Activated CD4-positive, alpha-beta T cell treated with anti-CD3 and anti-CD28 coated beads for 36 hours (primary cell): ENCODE data around the gene FBN3. TPM values are rescaled to one million over a fixed set of nuclear protein-coding genes. Genes with fewer than 3 reads are reported as not detected.

Source experiments
- ATAC-seq: fragments of 200-7000 bp; cut with Tn5 transposase; one replicate; pipeline ENCODE4 v1.10.0; 2021; ENCODE audit warnings: mild to moderate bottlenecking, moderate library complexity
- CTCF ChIA-PET: fragments of 350-600 bp; sonication (Branson Sonifier 250); formaldehyde crosslinking; loops from one replicate; lab custom pipeline; 2021; ENCODE audit warnings: antibody characterized with exemption; lab: Charles Lee
- POLR2A ChIA-PET: fragments of 350-600 bp; sonication (Branson Sonifier 250); formaldehyde crosslinking; loops from one replicate; lab custom pipeline; 2021; ENCODE audit warnings: antibody characterized with exemption, inconsistent platforms; lab: Charles Lee
- DNase-seq: peaks from one replicate; pipeline ENCODE4 v3.0.0-alpha.2; 2020
- H3K27ac Mint-ChIP-seq: one replicate; pipeline ENCODE4 v1.8.0; 2021; ENCODE audit warnings: mixed read lengths
- H3K27me3 Mint-ChIP-seq: one replicate; pipeline ENCODE4 v1.8.0; 2021; ENCODE audit warnings: mixed read lengths
- H3K36me3 Mint-ChIP-seq: one replicate; pipeline ENCODE4 v1.8.0; 2021; ENCODE audit warnings: low read depth, mixed read lengths
- H3K4me1 Mint-ChIP-seq: one replicate; pipeline ENCODE4 v1.8.0; 2021; ENCODE audit warnings: mixed read lengths
- H3K4me3 Mint-ChIP-seq: one replicate; pipeline ENCODE4 v1.8.0; 2021; ENCODE audit warnings: mild to moderate bottlenecking, moderate library complexity, mixed read lengths
- H3K9me3 Mint-ChIP-seq: one replicate; pipeline ENCODE4 v1.8.0; 2021; ENCODE audit warnings: low read depth, mixed read lengths
- intact Hi-C, 2 experiments: fragments of 100-400 bp; cut with DNase I in 1 of 2; cut with micrococcal nuclease in 1 of 2; formaldehyde crosslinking; loops; one replicate each; pipeline versions ENCODE4 v1.14.2 to v1.15.1; 2022 to 2024; cut with DNase I, micrococcal nuclease
- total RNA-seq, 2 experiments: library from RNA; stranded (reverse); gene quantifications; one replicate each; pipeline ENCODE4 v1.2.3, GENCODE V29; 2021

Gene FBN3
- total RNA-seq, 2 experiments from 2014 or later, result not detected

DNA sequence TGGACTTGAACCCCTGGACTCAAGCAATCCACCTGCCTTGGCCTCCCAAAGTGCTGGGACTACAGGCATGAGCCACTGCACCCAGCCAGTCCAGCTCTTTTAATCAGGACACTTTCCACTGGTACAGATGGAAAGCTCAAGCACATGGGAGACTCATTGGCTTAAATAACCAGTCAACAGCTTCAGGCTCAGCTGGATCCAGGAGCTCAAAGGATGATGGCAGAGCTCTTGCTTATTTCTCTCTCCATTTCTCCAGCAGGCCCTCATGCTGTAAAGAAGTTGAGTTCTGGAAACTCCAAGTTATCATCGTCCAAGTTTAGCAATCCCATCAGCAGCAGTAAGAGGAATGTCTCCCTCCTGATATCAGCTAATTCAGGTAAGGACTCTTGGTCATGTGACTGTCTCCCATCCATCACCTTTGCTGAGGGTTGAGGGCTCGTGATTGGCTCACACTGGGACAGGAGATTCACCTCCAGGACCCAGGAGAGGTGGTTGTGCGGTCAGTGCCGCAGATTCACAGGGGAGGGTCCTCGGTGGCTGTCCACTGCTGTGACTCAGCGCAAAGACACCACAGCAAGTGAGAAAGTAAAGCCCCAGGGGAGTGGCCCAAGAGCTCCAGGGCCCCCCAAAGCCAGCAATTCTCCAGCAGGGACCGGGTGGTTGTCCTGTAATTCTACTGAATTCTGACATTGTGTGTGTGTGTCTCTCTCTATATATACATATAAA lies 91.7 kb downstream of the FBN3 start:
- intact Hi-C loops, result no loop called here
- ChIA-PET CTCF (interaction anchor here (0.6 to 2.1 kb wide), 2 partner anchors 114 to 1947 kb away, joined by 4 to 7 read pairs; no protein-coding TSS in a partner anchor), POLR2A (no interaction called here)
- H3K9me3 Mint-ChIP-seq, result no peaks in the 10 kb centered on the region
- H3K36me3 Mint-ChIP-seq, result no peaks in the 10 kb centered on the region
- DNase-seq (no peak), ATAC-seq (no peak)
- H3K4me1 Mint-ChIP-seq, result no peaks in the 10 kb centered on the region
- no peaks in the 10 kb centered on the region for H3K27me3 Mint-ChIP-seq
- H3K27ac Mint-ChIP-seq, result no peak overlapping the region
- H3K4me3 Mint-ChIP-seq, result no peak overlapping the region

DNA sequence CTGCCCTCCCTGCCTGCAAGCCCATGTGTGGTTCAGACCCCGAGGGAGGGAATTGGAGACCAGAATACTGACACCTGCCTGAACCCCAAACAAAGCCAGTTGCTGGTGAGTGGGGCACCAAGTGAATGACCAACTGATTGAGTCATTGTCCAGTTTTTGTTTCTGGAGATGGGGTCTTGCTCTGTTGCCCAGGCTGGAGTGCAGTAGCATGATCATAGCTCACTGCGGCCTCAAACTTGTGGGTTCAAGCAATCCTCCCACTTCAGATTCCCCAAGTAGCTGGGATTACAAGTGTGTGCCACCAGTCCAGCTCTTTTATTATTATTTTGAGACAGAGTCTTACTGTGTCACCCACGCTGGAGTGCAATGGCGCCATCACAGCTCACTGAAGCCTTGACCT lies 92.9 kb downstream of the FBN3 start:
- no peak overlapping the region for H3K4me3 Mint-ChIP-seq
- no peaks in the 10 kb centered on the region for H3K27me3 Mint-ChIP-seq
- ATAC-seq, result no peak

DNA sequence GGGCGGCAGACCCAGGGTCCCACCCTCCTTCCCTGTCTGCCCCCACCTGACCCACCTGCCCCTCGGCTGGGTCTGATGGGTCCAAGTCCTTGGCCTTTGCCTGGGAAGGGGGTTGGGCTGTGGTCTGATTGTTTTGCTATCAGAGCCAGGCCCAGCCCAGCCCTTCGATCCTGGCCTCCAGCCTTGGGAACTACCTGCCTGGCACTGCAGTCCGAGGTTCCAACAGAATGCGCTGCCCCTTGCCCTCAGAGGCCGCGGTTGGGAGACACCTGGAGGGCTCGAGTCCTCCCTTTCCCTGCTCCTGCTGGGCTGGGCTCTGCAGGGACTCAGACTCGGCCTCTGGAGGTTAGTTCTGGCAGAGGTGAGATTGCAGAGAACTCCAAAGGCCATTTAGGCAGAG lies 95.2 kb downstream of the FBN3 start:
- no peaks in the 10 kb centered on the region for H3K9me3 Mint-ChIP-seq
- ChIA-PET POLR2A (no interaction called here), CTCF (no interaction called here)
- H3K27me3 Mint-ChIP-seq, result no peaks in the 10 kb centered on the region
- DNase-seq, result no peak
- H3K4me3 Mint-ChIP-seq, result no peak overlapping the region
- peaks cover 11% of the 10 kb centered on the region for H3K4me1 Mint-ChIP-seq
- ATAC-seq, result no peak
- H3K27ac Mint-ChIP-seq, result no peak overlapping the region
- H3K36me3 Mint-ChIP-seq, result no peaks in the 10 kb centered on the region
- intact Hi-C loops, result no loop called here

More for the DNA sequence above, 92.9 kb downstream of the FBN3 start:
- intact Hi-C loops, result no loop called here
- DNase-seq, result no peak
- Mint-ChIP-seq H3K36me3 (no peaks in the 10 kb centered on the region), H3K9me3 (no peaks in the 10 kb centered on the region), H3K27ac (no peak overlapping the region), H3K4me1 (peaks cover 7% of the 10 kb centered on the region)
- ChIA-PET POLR2A (no interaction called here), CTCF (interaction anchor here (0.6 to 2.1 kb wide), 4 partner anchors 11 to 1971 kb away, joined by 3 to 7 read pairs (median 4); no protein-coding TSS in a partner anchor)

DNA sequence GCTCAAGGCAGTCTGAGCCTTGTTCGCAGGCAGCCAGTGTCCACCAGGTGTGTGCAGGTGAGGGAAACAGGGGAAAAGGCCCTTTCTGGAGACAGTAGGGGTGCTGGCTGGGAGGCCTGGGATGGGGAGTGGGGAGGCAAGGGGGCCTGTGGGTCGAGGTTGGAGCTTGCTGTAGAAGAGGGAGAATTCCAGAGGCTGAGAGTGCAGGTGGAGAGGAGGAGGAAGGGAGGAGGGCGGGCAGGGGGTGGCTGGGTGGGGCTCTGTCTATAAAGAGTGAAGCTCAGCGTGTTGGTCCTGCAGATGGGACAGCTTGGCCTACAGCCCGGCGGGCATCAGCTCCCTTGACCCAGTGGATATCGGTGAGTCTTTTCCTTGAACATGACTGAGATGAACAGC lies 96.9 kb downstream of the FBN3 start, which contains the start of gene CCL25:
Gene CCL25 (plus strand): TSS at position 297 of the 396 bp plus-strand sequence. CDS start 290 bp downstream, outside the sequence.
- H3K27me3 Mint-ChIP-seq, result peaks cover 3% of the 10 kb centered on the region
- DNase-seq (no peak), ATAC-seq (no peak)
- ChIA-PET CTCF (no interaction called here), POLR2A (interaction anchor here (0.5 kb wide), 1 partner anchor 239 kb away, joined by 4 read pairs; no protein-coding TSS in a partner anchor)
- H3K4me1 Mint-ChIP-seq, result peaks cover 11% of the 10 kb centered on the region
- intact Hi-C loops, result no loop called here
- no peaks in the 10 kb centered on the region for H3K36me3 Mint-ChIP-seq
- no peak within 1 kb of the TSS for H3K4me3 Mint-ChIP-seq
- no peaks in the 10 kb centered on the region for H3K9me3 Mint-ChIP-seq
- H3K27ac Mint-ChIP-seq, result no peak within 1 kb of the TSS

DNA sequence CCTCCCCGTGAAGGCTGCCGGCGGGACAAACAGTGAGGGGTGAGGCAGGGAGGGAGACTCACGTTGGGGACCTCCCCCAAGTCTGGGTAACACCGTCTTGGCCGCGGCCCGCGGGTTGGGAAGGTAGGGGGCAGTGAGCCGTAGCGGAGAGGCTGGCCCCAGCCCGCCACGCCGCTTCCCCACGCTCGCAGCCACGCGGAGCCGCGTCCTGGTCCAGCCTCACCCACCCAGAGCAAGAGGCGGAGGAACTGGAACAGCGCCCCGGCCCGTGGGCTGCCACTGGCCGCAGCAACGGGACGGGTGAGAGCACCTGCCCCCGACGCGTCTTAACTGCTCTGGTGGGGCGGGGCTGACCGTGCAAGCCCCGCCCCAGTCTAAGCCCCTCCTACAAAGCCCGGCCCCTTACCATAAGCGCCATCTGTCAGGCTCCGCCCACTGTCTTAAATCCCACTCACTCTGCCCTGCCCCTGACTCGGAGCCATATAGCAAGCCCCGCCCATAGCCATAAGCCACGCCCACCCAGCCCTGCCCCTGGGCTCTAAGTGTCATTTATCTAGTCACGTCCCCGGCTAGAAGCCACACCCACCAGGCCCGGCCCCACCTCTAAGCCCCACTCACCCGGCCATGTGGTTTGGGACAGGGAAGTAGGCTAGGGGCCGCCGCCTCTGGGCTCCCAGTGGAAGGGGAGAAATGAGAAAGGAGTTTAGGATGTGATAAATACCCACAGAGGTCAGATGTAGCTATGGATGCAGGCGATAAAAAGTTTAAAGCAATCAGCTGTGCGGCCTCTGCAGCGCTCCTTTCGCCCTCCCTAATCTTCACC lies 98.9 kb downstream of the FBN3 start:
- H3K4me1 Mint-ChIP-seq, result peaks cover 11% of the 10 kb centered on the region
- POLR2A ChIA-PET, result no interaction called here
- H3K36me3 Mint-ChIP-seq, result no peaks in the 10 kb centered on the region
- no peak overlapping the region for H3K27ac Mint-ChIP-seq
- peaks cover 4% of the 10 kb centered on the region for H3K27me3 Mint-ChIP-seq
- DNase-seq (peak; percentile 98), ATAC-seq (peak; percentile 99)
- no peaks in the 10 kb centered on the region for H3K9me3 Mint-ChIP-seq
- CTCF ChIA-PET, result no interaction called here
- intact Hi-C loops, result loop anchor here in 1 of 2 experiments (1.0 to 2.0 kb wide), 7 partner anchors 45 to 462 kb away; partner anchors contain the start of genes CERS4, ELAVL1, RAB11B and SNAPC2
- H3K4me3 Mint-ChIP-seq, result peak overlapping the region; percentile 36

DNA sequence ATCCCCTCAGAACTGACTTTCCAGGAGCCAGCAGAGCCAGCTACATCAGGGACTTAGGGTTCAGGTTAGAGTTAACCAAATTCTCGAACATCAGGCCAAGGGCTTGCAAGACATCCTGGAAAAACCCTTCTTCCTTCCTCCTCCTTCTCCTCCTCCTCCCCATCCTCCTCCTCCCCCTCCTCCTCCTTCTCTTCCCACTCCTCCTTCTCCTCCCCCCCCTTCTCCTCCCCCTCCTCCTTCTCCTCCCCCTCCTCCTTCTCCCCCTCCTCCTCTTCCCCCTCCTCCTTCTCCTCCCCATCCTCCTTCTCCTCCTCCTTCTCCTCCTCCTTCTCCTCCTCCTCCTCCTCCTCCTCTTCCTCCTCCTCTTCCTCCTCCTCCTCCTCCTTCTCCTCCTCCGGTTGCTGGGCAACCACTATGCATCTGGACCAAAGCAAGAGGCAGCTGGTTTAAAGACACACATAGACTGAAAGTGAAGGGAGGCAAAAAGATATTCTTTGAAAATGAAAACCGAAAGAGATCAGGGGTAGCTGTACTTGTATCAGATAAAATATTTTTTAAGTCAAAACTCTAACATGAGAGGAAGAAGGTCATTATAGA lies 102.7 kb downstream of the FBN3 start:
- Mint-ChIP-seq H3K27ac (no peak overlapping the region), H3K36me3 (no peaks in the 10 kb centered on the region), H3K27me3 (peaks cover 4% of the 10 kb centered on the region), H3K4me3 (no peak overlapping the region), H3K9me3 (no peaks in the 10 kb centered on the region), H3K4me1 (peaks cover 5% of the 10 kb centered on the region)
- intact Hi-C loops, result no loop called here
- ChIA-PET POLR2A (no interaction called here), CTCF (no interaction called here)
- DNase-seq, result no peak
- no peak for ATAC-seq

DNA sequence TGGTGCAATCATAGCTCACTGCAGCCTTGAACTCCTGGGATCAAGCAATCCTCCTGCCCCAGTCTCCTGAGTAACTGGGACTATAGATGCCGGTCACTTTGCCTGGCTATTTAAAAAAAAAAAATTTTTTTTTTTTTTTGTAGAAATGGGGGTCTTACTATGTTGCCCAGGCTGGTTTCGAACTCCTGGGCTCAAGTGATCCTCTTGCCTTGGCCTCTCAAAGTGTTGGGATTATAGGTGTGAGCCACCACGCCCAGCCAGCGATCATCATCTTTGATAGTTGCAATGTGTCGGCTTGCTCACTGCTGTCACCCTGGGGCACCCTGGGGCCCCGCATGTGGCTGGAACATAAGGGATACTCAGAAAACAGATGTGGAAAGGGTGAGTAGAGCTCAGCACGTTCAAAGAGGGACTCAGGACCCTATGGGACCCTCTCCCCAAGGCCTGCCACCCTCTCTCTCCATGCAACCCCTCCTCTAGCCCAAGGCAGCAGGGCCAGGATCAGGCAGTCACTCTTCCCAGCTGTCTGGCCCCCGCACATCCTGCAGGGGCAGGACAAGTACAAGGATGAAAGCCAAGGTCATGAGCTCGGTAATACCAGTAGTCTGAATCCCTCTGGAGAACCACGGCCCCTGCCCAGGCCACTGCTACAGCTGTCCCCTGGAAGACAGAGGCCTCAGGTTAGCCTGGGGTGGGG lies 103.4 kb downstream of the FBN3 start:
- Mint-ChIP-seq H3K9me3 (no peaks in the 10 kb centered on the region), H3K36me3 (no peaks in the 10 kb centered on the region), H3K4me1 (peaks cover 3% of the 10 kb centered on the region), H3K4me3 (no peak overlapping the region), H3K27me3 (peaks cover 4% of the 10 kb centered on the region), H3K27ac (no peak overlapping the region)
- DNase-seq, result no peak
- POLR2A ChIA-PET, result interaction anchor here (0.7 kb wide), 1 partner anchor 37 kb away, joined by 5 read pairs; no protein-coding TSS in a partner anchor
- intact Hi-C loops, result no loop called here
- no peak for ATAC-seq
- CTCF ChIA-PET, result no interaction called here

DNA sequence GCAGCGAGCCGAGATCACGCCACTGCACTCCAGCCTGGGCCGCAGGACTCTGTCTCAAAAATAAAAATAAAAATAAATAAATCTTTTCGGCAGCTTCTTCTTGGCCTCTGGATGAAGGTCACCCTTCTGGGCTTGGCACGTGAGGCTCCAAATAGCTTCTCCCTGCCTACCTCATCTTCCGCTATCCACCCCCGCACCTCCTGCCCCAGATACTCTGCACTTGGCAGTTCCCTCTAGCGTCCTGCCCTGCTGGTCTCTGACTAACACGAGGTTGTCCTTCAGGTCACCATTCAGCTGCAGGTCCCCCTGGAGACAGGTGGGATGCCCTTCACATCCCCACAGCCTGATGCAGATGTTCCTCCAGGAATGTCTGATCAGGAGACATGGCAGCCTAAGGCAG lies 105.4 kb downstream of the FBN3 start:
- H3K27ac Mint-ChIP-seq, result no peak overlapping the region
- H3K27me3 Mint-ChIP-seq, result peaks cover 4% of the 10 kb centered on the region
- ATAC-seq (no peak), DNase-seq (no peak)
- no peaks in the 10 kb centered on the region for H3K4me1 Mint-ChIP-seq
- POLR2A ChIA-PET, result no interaction called here
- intact Hi-C loops, result no loop called here
- no peak overlapping the region for H3K4me3 Mint-ChIP-seq
- H3K9me3 Mint-ChIP-seq, result no peaks in the 10 kb centered on the region
- H3K36me3 Mint-ChIP-seq, result no peaks in the 10 kb centered on the region
- CTCF ChIA-PET, result no interaction called here

DNA sequence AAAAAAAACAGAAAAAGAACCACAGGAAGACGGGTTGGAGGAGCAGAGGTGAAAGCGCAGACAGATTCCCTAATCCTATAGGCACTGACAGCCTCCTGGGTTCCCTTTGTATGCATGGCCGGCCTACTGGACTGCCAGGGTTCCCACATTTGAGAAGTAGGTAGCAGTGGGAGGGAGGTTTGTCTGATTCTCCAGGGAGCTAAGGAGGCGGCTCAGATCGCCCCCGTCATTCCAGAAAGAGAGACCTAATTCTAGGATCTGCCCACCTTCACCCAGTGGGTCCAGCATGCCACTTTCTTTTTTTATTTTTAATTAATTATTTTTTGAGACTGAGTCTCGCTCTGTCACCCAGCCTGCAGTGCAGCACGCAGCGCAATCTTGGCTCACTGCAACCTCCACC lies 106.5 kb downstream of the FBN3 start:
- ChIA-PET CTCF (no interaction called here), POLR2A (no interaction called here)
- H3K27ac Mint-ChIP-seq, result no peak overlapping the region
- no peak overlapping the region for H3K4me3 Mint-ChIP-seq
- DNase-seq (no peak), ATAC-seq (no peak)
- no peaks in the 10 kb centered on the region for H3K36me3 Mint-ChIP-seq
- peaks cover 2% of the 10 kb centered on the region for H3K27me3 Mint-ChIP-seq
- intact Hi-C loops, result no loop called here
- no peaks in the 10 kb centered on the region for H3K4me1 Mint-ChIP-seq
- H3K9me3 Mint-ChIP-seq, result no peaks in the 10 kb centered on the region

DNA sequence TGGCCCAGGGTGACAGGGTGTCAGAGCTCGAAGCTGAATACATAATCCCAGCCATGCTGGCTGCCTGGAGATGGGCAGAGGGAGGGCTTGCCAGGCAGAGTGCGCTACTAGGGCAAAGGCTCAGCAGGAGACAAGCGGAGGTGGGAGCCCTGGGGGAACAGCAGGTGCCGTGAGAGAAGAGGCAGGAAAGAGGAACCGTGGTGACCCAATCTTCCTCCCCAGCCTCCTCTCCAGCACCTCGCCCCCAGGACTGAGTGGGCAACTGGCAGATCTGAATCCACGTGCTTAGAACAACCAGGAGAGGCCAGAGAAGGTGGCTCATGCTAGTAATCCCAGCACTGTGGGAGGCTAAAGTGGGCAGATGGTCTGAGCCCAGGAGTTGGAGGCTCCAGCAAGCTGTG lies 107.9 kb downstream of the FBN3 start:
- intact Hi-C loops, result no loop called here
- Mint-ChIP-seq H3K27me3 (no peaks in the 10 kb centered on the region), H3K9me3 (no peaks in the 10 kb centered on the region), H3K4me1 (no peaks in the 10 kb centered on the region), H3K27ac (no peak overlapping the region), H3K36me3 (no peaks in the 10 kb centered on the region), H3K4me3 (no peak overlapping the region)
- DNase-seq, result no peak
- no peak for ATAC-seq
- CTCF ChIA-PET, result interaction anchor here (0.7 kb wide), 1 partner anchor 25 kb away, joined by 3 read pairs; no protein-coding TSS in a partner anchor
- POLR2A ChIA-PET, result no interaction called here

DNA sequence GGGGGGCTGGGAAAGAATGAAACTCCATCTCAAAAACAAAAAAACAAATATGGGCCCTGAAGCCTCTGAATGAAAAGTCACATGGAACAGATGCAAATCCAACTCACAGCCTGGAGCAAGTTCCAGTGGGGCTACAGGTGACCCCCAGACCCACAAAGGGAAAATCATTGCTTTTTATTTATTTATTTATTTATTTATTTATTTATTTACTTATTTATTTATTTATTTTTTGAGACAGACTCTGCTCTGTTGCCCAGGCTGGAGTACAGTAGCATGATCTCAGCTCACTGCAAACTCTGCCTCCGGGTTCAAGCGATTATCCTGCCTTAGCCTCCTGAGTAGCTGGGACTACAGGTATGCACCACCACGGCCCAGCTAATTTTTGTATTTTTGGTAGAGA lies 110.2 kb downstream of the FBN3 start:
- Mint-ChIP-seq H3K27me3 (no peaks in the 10 kb centered on the region), H3K4me3 (no peak overlapping the region), H3K27ac (no peak overlapping the region), H3K4me1 (no peaks in the 10 kb centered on the region), H3K36me3 (no peaks in the 10 kb centered on the region), H3K9me3 (no peaks in the 10 kb centered on the region)
- ChIA-PET POLR2A (no interaction called here), CTCF (no interaction called here)
- DNase-seq (no peak), ATAC-seq (no peak)
- intact Hi-C loops, result no loop called here
